Gastroesophageal sphincter (tissue), 4 donors: ENCODE results near the gene FRMPD2. TPM values are rescaled to one million over a fixed set of nuclear protein-coding genes. Genes with fewer than 3 reads are reported as not detected.

Experiments
- ATAC-seq: fragments of 150-250 bp; one replicate; pipeline ENCODE4 v1.9.1; 2016; ENCODE audit warnings: mild to moderate bottlenecking, moderate library complexity
- H3K27ac ChIP-seq, 4 donors: fragments of 200-600 bp; sonication (generic) in 3 of 4; 1 replicate in 3 of 4; 2 replicates in 1 of 4; pipeline ENCODE4 v1.5.1; 2016 to 2019
- H3K27me3 ChIP-seq: fragments of 200-600 bp; sonication (generic); one replicate; pipeline ENCODE4 v1.5.1; 2019
- H3K36me3 ChIP-seq, 2 donors: fragments of 200-600 bp; sonication (generic); one replicate each; pipeline ENCODE4 v1.5.1; 2019; ENCODE audit warnings: control low read depth in 1 of 2
- H3K4me1 ChIP-seq, 3 donors: fragments of 200-600 bp; sonication (generic); 1 replicate in 2 of 3; 2 replicates in 1 of 3; pipeline ENCODE4 v1.5.1; 2016 to 2019; ENCODE audit warnings: control low read depth in 2 of 3
- H3K4me3 ChIP-seq, 2 donors: fragments of 200-600 bp; sonication (generic); one replicate each; pipeline ENCODE4 v1.5.1; 2019; ENCODE audit warnings: mild to moderate bottlenecking in 1 of 2, moderate library complexity in 1 of 2
- H3K9me3 ChIP-seq, 3 donors: fragments of 200-600 bp; sonication (generic); one replicate each; pipeline ENCODE4 v1.5.1; 2017 to 2019; ENCODE audit warnings: control low read depth in 2 of 3
- CTCF ChIP-seq, 4 experiments: fragments of 200-600 bp in 2 of 4; fragments of 450-650 bp in 2 of 4; sonication (generic) in 1 of 4; IDR thresholded peaks; one replicate each; pipeline ENCODE4 v1.5.1; 2017 to 2019; ENCODE audit warnings: antibody characterized with exemption in 4 of 4, mild to moderate bottlenecking in 2 of 4, moderate library complexity in 2 of 4
- EP300 ChIP-seq: sonication (generic); formaldehyde crosslinking; IDR thresholded peaks from one replicate; pipeline ENCODE4 v1.6.1; 2017; ENCODE audit warnings: antibody characterized with exemption, mild to moderate bottlenecking
- POLR2A ChIP-seq, 2 donors: fragments of 450-650 bp; IDR thresholded peaks; one replicate each; pipeline ENCODE4 v1.6.1; 2017; ENCODE audit warnings: antibody characterized with exemption in 2 of 2, mild to moderate bottlenecking in 2 of 2, moderate library complexity in 1 of 2
- POLR2AphosphoS5 ChIP-seq: sonication (generic); formaldehyde crosslinking; IDR thresholded peaks from one replicate; pipeline ENCODE4 v1.6.1; 2017; ENCODE audit warnings: antibody characterized with exemption
- WGBS, 2 donors: methylation state at CpG; one replicate each; pipeline ENCODE4 v1.1.5; 2018; ENCODE audit warnings: low coverage in 1 of 2; 5-methylcytosine and 5-hydroxymethylcytosine counted together
- total RNA-seq, 4 donors: library from RNA; depleted of rRNA; stranded (reverse); fragments of >200 nt; gene quantifications; one replicate each; pipeline ENCODE4 v1.1.0, GENCODE V29; 2016

The FRMPD2 gene
- total RNA-seq, 4 donors from 2014 or later: 0.19 TPM; not detected in 3

- H3K9me3 ChIP-seq: no peaks in the 10 kb centered on the region
- no peaks in the 10 kb centered on the region for H3K27me3 ChIP-seq
- H3K4me1 ChIP-seq: no peaks in the 10 kb centered on the region
- H3K27ac ChIP-seq: no peak overlapping the region
- H3K4me3 ChIP-seq: no peak overlapping the region
- no peaks in the 10 kb centered on the region for H3K36me3 ChIP-seq
- no peak for TF ChIP-seq POLR2A (IDR thresholded peaks at IDR 0.05)
- no peak for TF ChIP-seq POLR2AphosphoS5
- TF ChIP-seq EP300: no peak
- no peak for TF ChIP-seq CTCF (IDR thresholded peaks at IDR 0.05)
- ATAC-seq: no peak
- 48 to 80% methylated on average over 1 to 2 of the region's 2 CpGs for WGBS, 2 donors
Measured at GRCh38 chr10:48195803-48196202, 78.7 kb downstream of the FRMPD2 start.

GRCh38 chr10:48194830-48195229 is 79.7 kb downstream of the FRMPD2 start:
- H3K36me3 ChIP-seq: no peaks in the 10 kb centered on the region
- H3K27me3 ChIP-seq: no peaks in the 10 kb centered on the region
- H3K4me1 ChIP-seq: no peaks in the 10 kb centered on the region
- TF ChIP-seq POLR2AphosphoS5: no peak
- no peak for TF ChIP-seq CTCF (IDR thresholded peaks at IDR 0.05)
- TF ChIP-seq POLR2A (IDR thresholded peaks at IDR 0.05): no peak
- no peak for TF ChIP-seq EP300
- no peak for ATAC-seq
- no peak overlapping the region for H3K4me3 ChIP-seq
- no peak overlapping the region for H3K27ac ChIP-seq
- 60% methylated on average over 1 of the region's 1 CpG; no CpG with 5 or more reads in 1 of the 2 donors for WGBS, 2 donors
- H3K9me3 ChIP-seq: no peaks in the 10 kb centered on the region

- Histone ChIP-seq H3K27me3 (no peaks in the 10 kb centered on the region), H3K9me3 (no peaks in the 10 kb centered on the region), H3K27ac (no peak overlapping the region), H3K36me3 (no peaks in the 10 kb centered on the region), H3K4me3 (no peak overlapping the region), H3K4me1 (no peaks in the 10 kb centered on the region)
- ATAC-seq: no peak
- TF ChIP-seq POLR2AphosphoS5 (no peak), POLR2A (IDR thresholded peaks at IDR 0.05) (no peak)
- WGBS, 2 donors: 44 to 94% methylated on average over 2 of the region's 2 CpGs
Measured at GRCh38 chr10:48193556-48193955, 80.9 kb downstream of the FRMPD2 start.

- Histone ChIP-seq H3K27ac (no peak overlapping the region), H3K36me3 (no peaks in the 10 kb centered on the region), H3K4me3 (no peak overlapping the region), H3K9me3 (no peaks in the 10 kb centered on the region), H3K4me1 (no peaks in the 10 kb centered on the region), H3K27me3 (no peaks in the 10 kb centered on the region)
- no peak for ATAC-seq
- 55 to 58% methylated on average over 9 of the region's 9 CpGs for WGBS, 2 donors
- TF ChIP-seq POLR2A (IDR thresholded peaks at IDR 0.05) (no peak), EP300 (no peak), CTCF (IDR thresholded peaks at IDR 0.05) (no peak), POLR2AphosphoS5 (no peak)
Measured at GRCh38 chr10:48192881-48193450, 81.5 kb downstream of the FRMPD2 start.

GRCh38 chr10:48187713-48188485 is 86.6 kb downstream of the FRMPD2 start:
- H3K36me3 ChIP-seq: no peaks in the 10 kb centered on the region
- WGBS, 2 donors: 58 to 75% methylated on average over 2 of the region's 10 CpGs
- no peak for ATAC-seq
- H3K4me1 ChIP-seq: no peaks in the 10 kb centered on the region
- H3K9me3 ChIP-seq: no peaks in the 10 kb centered on the region
- H3K4me3 ChIP-seq: no peak overlapping the region
- H3K27ac ChIP-seq: no peak overlapping the region
- no peak for TF ChIP-seq CTCF (IDR thresholded peaks at IDR 0.05)
- no peak for TF ChIP-seq EP300
- no peak for TF ChIP-seq POLR2A (IDR thresholded peaks at IDR 0.05)
- no peak for TF ChIP-seq POLR2AphosphoS5
- no peaks in the 10 kb centered on the region for H3K27me3 ChIP-seq
